HG03469 (cell line): ENCODE measurements around the gene GPR62.
"Not testable (repeated sequence)": the region's sequence is repeated elsewhere in the genome, so short reads cannot be mapped to it uniquely, and the experiment has no call there.

Experiments
- ATAC-seq: cut with Tn5 transposase; IDR thresholded peaks from one replicate; pipeline ENCODE4 v1.9.1; 2021; ENCODE audit warnings: mild to moderate bottlenecking, moderate library complexity, moderate number of reproducible peaks; ENCODE audit not compliant: unreplicated experiment

GPR62 gene

GRCh38 chr3:51955175-51955892 is at the start of gene GPR62:
TSS of gene GPR62 (plus strand) at chr3:51955381. CDS start at chr3:51955653, 272 bp downstream.
- ATAC-seq = no peak

- ATAC-seq = no peak
These were observed 47.2 kb upstream of the GPR62 start for GRCh38 chr3:51908026-51908425.

GRCh38 chr3:51916418-51916817 is 38.8 kb upstream of the GPR62 start:
- no peak for ATAC-seq

- no peak for ATAC-seq
These were observed 34.1 kb upstream of the GPR62 start for GRCh38 chr3:51921081-51921578.

GRCh38 chr3:51927061-51927977 is 27.9 kb upstream of the GPR62 start:
- no peak for ATAC-seq

- no peak for ATAC-seq
These were observed 26.7 kb upstream of the GPR62 start for GRCh38 chr3:51928438-51928837.

GRCh38 chr3:51928981-51929380 is 26.2 kb upstream of the GPR62 start:
- not testable (repeated sequence) for ATAC-seq

- ATAC-seq = no peak
These were observed 25.7 kb upstream of the GPR62 start for GRCh38 chr3:51929420-51930003.

GRCh38 chr3:51930439-51930838 is 24.7 kb upstream of the GPR62 start:
- ATAC-seq = no peak

GRCh38 chr3:51931756-51932155 is 23.4 kb upstream of the GPR62 start:
- ATAC-seq = no peak

GRCh38 chr3:51932471-51933370 is 22.5 kb upstream of the GPR62 start:
- no peak for ATAC-seq

- no peak for ATAC-seq
These were observed 21.6 kb upstream of the GPR62 start for GRCh38 chr3:51933471-51934138.

- no peak for ATAC-seq
These were observed 20.9 kb upstream of the GPR62 start for GRCh38 chr3:51934139-51934850.

- ATAC-seq = no peak
These were observed 19.9 kb upstream of the GPR62 start for GRCh38 chr3:51934991-51935885.

GRCh38 chr3:51935886-51936755 is 19.1 kb upstream of the GPR62 start:
- ATAC-seq = no peak

GRCh38 chr3:51937014-51937413 is 18.2 kb upstream of the GPR62 start:
- no peak for ATAC-seq
